GM10266 (cell line): ENCODE measurements around the gene OR2B6.
"Not testable (repeated sequence)": the region's sequence is repeated elsewhere in the genome, so short reads cannot be mapped to it uniquely, and the experiment has no call there.

Source experiments
- DNase-seq: peaks from one replicate; pipeline ENCODE4 v3.0.0; 2012; ENCODE audit errors: extremely low spot score
- CTCF ChIP-seq: IDR thresholded peaks from 2 replicates; pipeline ENCODE4 v1.5.1; 2012; ENCODE audit warnings: mild to moderate bottlenecking, low read depth; ENCODE audit not compliant: control insufficient read depth, insufficient read depth; ENCODE audit errors: missing control alignments

OR2B6 gene

GRCh38 chr6:27940766-27941165 lies 16.3 kb upstream of the OR2B6 start:
- DNase-seq, result no peak
- no peak for TF ChIP-seq CTCF

GRCh38 chr6:27943072-27943471 lies 14.0 kb upstream of the OR2B6 start:
- not testable (repeated sequence) for DNase-seq

GRCh38 chr6:27948237-27948636 lies 8.8 kb upstream of the OR2B6 start:
- no peak for TF ChIP-seq CTCF
- DNase-seq, result no peak

GRCh38 chr6:27951040-27951439 lies 6.0 kb upstream of the OR2B6 start:
- no peak for TF ChIP-seq CTCF

GRCh38 chr6:27957516-27957915 lies 475 bp downstream of the OR2B6 start:
- no peak for DNase-seq
- no peak for TF ChIP-seq CTCF

More at GRCh38 chr6:27951040-27951439, 6.0 kb upstream of the OR2B6 start:
- no peak for DNase-seq

- DNase-seq, result no peak
- TF ChIP-seq CTCF, result no peak
Observed at GRCh38 chr6:27962506-27962905, 5.5 kb downstream of the OR2B6 start.

GRCh38 chr6:27966044-27966443 lies 9.0 kb downstream of the OR2B6 start:
- TF ChIP-seq CTCF, result no peak
- DNase-seq, result no peak

- DNase-seq, result no peak
- TF ChIP-seq CTCF, result no peak
Observed at GRCh38 chr6:27966816-27967426, 9.9 kb downstream of the OR2B6 start.
